Stimulated activated CD4-positive, alpha-beta T cell treated with anti-CD3 and anti-CD28 coated beads, Interleukin-4, amount 100 ng/mL, for 4 hours (primary cell): ENCODE measurements around the gene EHD1.

Experiments used
- DNase-seq, 2 experiments: peaks; one replicate each; pipeline ENCODE4 v3.0.0-alpha.2; 2020

EHD1 gene

DNA sequence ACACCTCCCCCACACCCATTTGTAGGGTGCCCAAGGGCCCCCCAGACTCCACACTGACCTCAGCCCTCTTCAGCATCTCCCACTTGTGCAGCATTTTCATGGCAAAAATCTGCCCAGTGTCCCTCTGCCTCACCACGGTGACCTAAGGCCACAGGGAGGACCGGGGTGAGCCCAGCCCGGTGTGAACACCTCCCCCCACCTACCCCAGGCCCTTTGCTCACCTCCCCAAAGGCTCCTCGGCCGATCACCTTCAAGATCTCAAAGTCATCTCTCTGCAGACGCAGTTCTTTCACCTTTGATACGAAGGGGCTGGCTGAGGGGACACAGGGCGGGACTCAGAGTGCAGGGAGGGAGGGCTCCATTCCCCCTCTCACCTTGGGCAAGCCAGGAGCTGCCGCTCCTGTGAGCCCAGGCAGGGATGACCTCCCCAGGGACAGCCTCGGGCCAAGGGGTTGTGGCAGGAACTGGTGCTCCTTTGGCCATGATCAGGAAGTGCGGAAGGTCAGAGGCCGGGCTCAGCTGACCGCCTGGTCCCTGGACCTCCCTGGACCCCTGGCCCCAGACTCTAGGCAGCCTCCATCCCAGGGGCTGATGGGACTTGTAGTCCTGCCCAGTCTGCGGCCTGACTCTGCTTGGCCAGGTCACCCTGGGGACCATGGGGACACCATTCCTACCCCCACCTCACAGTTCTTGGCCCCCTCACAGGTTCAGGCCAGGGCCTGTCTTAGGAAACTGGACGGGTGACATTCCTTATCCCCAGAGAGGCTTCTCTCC is 36.6 kb downstream of the EHD1 start:
- no peak for DNase-seq

DNA sequence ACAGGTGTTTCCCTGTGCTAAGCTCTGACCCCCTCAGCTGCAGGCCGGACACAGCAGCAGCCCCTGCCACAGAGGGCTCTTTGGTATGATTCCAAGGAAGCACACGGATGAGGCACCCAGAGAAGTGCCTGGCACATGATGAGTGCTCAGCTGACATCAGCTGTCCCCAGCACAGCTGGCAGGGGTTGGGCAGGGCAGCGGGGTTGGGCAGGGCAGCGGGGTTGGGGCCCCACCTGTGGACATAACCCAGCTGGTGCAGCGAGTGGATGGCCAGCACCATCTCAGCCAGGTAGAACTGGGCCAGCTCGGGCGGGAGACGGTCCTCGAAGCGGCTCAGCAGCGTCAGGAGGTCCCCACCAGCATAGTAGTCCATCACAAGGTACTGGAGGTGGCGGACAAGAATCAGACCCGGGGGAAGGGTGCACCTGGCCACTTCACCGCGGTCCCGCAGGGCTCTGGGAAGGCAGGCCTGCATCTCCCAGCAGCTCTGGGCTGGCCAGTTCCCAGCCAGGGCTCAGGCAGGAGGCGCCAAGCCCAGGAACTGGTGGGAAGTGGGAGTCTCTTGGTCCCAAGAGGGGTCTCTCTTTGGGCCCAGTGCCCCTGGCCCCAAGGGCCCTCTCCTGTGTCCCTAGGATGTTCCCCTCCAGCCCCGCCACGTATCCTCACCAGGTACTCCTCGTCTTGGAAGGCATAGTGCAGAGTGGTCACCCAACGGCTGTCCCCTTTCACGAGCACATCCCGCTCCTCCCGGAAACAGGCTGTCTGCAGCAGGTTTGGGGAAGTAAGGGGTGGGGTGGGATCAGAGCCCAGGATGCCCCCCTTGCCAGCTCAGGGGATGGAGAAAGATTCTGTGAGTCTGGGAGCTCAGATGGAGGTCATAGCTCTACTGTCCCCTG is 38.3 kb downstream of the EHD1 start:
- DNase-seq, result no peak

DNA sequence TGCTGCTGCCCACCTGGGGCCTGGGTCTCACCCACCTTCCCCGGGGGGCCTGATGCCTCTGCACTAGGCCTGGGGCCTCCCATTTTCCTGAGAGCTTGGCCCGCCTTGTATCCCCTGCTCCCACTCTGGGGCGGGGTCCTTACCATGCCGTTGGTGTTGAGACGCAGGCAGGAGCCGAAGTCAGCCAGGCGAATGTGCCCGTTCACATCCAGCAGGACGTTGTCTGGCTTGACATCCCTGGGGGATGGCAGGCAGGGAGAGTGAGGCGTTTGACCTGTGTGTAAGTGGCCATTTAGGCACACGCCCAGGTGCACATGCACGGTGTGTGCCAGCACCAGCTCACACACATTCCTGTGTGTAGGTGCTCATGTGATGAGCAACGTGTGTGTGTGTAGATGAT is 39.1 kb downstream of the EHD1 start:
- DNase-seq, result no peak

DNA sequence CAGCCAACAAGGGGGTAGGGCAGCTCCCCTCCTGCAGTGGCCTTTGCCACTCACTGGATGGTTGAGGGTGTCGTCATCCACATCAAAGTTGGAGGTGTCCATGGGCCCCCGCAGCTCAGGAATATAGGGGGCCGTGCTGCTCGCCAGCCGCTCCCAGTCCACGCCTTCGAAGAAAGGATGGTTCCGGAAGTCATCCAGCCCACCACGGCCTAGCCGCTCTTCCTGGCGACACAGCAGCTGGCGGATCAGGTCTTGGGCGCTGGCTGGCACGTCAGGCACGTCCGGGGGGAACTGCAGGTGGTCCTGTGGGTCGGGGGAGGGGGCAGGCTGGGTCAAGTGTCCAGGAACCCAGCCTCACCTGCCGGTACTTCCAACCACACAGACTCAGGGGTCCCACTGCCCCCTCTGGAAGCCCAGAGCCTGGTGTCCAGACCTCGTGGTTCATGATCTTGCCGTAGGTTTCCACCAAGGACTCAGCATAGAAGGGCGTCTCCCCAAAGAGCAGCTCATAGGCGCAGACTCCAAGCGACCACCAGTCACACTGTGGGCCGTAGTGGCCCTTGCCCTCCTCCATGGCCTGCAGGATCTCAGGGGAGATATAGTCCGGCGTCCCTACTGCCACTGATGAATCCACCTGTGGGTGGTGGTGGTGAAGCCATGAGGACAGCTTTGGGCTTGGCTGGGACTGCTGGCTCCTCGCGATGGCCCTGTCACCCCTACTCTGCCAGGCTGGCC is 39.7 kb downstream of the EHD1 start:
- DNase-seq, result no peak

DNA sequence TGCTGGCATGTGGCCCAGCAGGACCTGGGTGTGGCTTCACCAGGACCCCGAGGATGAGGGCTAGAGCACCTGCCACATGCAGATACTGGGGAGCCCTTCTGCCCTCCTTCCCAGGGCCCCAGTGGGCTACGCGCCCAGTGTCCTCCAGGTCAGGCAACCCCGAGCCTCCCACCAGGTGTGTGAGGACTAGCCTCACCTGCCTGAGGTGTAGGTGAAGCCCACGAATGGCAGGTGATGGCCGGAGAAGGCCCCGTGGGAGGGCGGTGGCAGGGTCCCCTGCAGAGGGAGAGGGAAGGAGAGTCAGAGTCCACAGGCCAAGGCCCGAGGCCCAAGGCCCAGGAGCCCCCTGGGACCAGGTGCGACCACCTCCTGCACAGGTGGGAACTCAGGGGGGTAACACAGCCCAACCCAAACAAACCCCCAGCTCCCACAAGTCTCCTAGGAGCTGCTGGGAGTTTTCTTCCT is 40.5 kb downstream of the EHD1 start:
- no peak for DNase-seq

DNA sequence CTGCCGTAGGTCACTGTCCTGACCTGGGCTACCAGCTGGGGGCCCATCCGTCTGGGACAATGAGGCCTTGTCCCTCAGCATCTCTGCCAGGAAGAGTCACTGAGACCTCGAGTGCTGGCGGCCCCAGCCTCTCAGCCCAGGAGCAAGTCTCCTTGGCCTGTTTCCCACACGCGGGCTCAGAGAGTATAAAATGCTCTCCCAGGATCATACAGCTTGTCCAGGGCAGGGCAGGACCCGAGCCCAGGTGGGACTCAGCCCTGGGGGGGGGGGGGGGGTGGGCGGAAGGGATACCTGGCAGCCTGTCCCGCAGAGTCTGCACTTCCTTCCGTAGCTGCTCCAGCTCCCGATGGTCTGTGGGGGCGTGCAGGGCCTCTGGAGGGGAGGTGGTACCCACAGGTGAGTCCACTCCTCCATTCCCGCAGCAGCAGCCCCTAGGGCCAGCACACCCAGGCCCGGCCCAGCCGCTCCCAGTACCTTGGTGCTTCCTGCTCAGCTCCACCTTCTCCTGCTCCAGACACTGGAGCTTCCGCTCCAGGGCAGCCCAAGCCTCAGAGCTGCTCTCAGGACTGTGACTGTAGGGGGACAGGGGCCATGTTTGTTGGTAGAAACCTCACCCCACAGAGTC is 41.9 kb downstream of the EHD1 start:
- no peak for DNase-seq

DNA sequence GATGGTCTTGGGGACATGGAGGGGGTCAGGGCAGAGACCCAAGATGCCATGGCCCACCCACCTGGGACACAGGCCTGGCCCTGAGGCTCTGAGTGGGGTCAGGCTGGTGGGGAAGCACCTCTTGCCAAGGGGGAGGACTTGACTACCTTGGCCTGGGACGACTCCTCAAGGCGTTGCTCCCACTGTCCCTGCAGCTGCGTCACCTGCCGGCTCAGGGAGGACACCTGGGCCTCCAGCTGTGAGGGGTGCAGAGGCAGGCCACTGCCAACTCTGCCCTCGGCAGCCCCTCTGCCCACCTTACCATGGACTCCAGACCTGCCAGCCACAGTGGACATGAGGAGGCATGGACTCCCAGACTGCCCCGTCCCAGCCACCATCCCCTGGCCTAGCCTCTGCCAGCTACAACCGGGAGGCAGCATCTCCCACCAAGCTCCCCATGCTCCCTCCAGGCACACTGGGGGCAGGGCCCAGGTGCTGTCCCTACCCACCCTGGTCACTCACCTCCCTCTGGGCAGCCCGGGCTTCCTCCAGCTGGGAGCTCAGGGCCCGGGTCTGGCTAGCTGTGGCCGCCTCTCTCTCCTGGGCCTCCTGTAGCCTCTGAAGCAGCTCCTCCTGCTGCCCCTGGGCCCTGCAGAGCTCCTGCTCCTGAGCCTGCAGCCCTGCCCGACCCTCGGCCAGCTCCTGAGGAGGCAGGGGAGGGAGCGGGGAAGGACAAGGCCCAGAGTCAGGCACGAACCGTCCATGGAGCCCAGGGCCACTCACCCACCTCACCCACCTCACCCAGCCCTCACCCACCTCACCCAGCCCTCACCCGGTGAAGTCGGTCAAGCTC is 42.6 kb downstream of the EHD1 start:
- no peak for DNase-seq

DNA sequence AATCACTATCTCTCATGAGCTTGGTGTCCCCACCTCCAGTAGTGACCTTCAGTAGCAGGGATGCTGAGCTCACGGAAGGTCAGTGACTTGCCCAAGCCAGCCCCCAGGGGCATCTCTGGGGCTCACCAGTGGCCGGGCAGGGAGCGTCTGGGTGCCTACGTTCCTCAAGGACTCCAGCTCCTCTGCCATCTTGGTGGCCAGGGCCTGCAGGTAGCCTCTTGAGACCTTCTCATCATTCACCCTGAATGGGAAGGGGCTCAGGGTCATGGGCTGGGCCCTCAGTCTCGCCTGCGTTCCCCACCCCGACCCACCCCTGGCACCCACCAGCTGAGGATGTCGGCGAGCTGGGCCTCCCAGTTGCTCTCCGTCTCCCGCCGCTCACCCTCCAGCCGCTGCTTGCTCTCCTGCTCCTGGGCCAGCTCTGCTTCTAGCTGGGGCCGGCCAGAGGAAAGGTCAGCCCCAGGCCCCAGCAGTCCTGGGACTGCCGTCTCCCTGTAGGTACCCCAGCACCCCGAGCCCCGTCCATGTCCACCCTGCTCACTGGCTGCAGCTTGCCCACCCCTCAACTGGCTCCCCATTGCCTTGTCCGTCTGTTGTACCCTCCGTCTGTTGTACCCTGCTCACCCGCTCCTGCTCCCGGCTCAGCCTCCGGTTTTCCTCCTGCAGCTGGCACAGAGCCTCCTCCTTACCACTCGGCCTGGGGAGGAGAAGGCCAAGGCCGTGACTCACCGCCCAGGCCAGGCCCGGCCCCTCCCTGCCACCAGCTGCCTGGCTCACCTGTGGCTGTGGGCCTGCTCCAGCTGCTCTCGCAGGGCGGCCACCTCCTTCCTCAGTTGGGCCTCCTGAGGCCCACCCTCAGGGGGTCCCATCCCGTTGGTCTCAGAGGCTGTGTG is 43.5 kb downstream of the EHD1 start:
- DNase-seq, result no peak

DNA sequence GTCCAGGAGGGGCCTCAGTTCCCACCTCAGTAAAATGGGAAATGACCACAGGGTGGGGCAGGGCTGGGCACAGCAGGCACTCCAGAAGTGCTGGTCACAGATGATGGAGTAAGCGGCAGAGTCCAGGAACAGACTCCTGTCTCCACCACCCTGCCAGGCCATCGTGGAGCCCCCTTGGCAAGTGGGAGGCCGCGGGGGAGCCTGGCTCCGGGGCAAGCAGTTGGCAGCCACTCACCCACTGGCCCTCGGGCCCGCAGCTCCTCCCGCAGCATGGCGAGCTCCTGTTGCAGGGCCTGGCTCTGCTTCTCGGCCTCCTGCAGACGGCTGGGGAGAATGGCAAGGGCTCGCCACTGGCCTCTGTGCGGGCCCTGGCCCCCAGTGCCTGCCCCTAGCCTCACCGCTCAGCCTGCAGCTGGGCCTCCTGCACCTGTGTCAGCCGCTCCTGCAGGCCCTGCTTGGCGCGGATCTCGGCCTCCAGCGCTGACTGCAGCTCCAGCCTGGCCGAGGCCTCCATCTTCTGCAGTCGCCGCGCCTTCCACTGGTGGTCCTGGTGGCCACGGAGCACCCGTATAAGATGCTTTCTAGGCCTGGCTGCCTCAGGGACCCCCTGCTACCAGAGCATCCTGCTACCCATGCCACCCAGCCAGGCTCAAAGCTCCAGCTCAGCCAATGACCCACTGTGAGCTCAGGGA is 44.2 kb downstream of the EHD1 start:
- no peak for DNase-seq

DNA sequence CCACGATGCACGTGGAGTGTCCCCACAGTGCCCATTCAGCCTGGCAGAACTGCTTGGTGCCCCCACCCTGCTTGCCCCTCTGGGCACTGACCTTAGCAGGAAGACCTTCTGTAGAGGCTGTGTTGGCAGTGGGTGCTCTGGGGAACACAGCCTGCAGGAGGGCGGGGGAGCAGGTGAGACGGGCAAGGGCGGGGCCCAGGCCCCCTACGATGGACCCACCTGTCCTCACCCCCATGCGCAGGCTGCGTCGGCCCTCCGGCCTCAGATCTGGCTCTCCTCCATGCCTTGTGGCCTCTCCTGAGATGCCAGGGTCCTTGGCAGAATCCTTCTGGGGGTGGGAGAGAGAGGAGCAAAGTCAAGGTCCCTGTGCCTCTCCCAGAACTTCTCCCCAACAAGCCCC is 44.9 kb downstream of the EHD1 start:
- no peak for DNase-seq

DNA sequence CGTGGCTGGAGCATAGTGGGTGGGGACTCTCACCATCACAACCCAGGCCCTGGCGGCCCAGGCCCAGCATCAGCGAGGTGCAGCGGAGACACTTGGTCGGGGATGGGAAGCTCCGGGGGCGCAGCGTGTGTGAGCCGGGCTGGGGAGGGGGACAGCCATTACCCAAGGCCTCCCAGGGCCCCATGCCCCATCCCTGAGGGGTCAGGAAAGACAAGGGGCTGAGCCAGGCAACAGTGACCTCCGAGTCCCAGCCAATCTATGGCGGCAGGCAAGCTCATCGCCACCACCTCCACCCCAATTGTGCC is 45.3 kb downstream of the EHD1 start:
- no peak for DNase-seq

DNA sequence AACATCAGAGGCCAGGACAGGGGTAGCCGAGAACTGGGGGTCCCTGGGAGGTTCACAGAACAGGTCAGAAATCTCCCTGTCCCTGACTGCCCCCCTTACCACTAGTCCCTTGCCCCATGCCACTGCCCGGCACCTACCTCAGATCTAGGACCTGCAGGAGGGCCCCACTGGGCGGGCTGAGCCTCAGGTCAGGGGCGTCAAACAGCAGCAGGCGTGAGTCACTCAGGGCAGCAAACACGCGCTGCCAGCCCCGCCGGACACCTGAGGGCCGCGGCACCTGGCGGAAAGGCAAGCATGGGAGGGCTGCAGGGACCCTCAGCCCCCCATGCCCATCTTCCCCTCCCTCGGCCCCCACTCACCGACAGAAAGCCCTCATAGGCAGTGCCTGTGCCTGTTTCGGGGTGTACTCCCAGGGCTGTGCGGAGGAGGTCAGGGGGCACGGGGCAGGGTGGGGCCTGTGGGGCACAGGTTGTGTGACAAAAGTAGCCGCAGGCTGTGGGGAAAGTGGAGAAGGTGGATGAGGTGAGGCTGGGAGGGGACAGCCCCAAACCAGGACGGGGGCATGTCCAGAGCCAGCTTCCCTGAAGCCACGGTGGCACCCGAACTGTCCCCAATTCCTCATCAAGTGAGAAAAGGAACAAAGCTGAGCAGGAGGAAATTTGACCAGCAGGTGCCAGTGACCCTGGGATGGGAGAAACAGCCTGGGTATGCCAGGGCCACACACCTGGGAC is 45.8 kb downstream of the EHD1 start:
- DNase-seq, result no peak

DNA sequence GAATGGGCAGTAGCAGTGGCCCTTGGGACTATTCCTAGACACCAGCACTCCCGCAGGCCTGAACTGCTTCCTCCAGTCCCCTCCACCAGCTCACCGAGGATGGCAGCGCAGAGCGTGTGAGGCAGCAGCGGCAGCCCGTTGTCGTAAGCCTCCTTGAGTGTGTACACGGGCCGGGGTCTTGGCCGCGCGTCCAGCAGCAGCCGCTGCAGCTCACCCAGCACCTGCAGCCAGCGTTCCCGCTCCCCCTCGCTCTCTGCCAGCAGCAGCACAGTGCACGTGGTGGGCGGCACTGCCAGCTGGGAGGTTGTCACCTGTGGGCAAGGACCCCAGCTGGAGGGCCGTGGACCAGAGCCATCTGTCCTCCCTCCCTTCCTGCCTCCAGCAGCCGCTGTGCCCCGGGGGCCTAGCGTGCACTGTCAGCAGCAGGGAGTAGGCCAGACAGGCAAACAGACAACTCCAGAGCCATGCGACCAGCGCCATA is 47.0 kb downstream of the EHD1 start:
- no peak for DNase-seq

DNA sequence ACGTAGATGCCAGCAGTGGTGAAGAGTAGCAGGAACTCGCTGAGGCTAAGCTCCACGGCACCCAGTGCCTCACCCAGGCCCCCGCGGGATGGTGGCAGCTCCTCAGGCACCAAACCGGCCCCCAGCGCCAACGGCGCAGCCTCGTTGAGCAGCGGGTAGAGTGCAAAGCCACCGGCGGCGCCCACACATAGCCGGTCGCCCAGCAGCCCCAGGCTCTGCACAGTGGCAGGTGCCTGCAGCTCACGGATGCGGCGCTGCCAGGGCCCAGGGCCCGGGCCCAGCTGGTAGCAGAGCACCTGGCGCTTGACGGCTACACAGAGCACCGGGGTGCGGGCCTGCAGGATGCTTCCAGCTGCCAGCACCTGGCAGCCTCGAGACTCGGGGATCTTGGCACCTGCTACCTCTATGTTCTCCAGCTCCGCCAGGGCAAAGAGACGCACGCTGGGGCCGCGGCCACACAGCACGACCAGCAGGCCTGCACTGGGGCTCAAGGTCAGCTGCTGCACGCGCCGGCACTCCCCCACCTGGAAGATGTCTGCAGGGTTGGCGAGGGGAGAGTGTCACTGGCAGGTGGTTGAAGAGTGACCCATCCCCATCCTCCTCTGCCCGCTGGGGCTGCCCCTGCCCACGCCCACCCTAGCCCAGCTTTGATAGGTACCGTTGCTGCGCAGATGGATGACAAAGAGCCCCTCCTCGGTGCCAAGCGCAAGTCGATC is 48.7 kb downstream of the EHD1 start:
- DNase-seq, result no peak

DNA sequence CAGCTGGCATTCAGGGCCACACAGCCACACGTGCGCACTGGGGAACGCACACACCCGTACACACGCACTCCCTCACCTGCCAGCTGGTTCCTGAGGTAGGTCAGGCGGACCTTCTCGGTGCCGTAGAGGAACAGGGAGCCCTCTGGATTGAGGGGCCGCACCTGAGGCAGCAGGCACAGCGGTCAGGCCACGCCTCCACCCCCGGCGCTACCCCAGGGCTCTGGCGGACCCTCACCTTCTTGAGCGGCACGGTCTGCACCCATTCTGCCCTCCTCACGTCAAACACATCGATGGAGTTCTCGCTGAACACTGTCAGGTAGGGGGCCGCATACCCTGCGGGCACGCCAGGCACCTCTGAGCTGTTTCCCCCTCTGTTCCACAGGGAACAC is 51.0 kb downstream of the EHD1 start:
- no peak for DNase-seq

DNA sequence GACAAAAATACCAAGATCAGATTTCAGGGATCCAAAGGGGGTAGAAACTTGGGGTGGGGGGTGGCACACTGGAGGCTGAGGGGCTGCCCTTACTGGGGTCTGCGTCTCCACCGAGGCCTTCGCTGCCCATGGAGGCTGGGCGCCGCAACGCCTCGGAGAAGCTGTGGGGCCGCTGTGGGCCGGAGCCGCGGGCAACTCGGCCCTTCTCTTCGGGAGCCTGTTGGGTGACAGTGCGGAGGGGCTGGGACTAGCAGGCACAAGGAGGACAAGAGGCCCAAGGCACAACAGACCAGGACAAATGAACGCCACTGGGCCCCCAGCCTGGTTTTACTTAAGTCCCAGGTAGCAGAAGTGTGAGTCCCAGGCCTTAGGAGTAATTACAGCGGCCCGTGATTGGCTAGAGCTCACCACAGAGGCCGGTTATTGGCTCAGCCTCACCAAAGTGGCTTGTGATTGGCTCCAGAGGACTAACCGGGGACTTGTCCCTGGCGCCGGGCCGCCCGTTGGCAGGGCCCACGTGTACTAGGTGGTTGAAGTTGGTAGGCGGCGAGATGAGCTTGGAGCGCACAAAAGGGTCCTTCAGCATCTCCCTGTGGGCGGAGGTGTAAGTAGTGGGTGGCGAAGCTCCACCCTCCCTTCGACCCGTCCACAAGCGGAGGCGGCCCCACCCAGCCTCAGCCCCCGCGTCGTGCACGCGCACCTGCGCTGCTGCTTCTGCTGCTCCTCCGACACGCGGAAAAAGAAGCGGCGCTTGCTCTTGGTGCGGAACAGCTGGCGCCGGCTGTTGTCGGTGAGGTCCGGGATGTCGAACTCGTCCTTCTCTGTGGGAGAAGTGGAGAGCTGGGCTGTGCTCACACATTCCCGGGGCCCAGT is 51.6 kb downstream of the EHD1 start:
- no peak for DNase-seq

DNA sequence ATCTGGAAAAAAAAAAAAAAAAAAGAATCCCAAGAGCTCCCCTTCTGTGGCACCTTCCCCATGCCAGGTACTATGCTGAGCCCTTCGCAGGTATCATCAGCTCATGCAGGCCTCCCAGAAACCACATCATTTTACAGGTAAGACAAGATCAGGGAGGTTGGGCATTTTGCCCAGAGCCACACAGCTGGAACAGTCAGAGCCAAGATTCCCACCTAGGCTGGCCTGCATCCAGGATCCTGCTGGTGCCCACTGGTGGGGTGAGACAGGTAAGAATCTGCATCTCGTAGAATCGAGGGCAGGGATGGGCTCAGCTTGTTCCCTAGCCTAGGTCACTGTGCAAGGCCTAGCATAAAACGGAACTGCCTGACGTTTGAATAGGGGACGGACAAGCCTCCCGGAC is 52.4 kb downstream of the EHD1 start:
- DNase-seq, result no peak

DNA sequence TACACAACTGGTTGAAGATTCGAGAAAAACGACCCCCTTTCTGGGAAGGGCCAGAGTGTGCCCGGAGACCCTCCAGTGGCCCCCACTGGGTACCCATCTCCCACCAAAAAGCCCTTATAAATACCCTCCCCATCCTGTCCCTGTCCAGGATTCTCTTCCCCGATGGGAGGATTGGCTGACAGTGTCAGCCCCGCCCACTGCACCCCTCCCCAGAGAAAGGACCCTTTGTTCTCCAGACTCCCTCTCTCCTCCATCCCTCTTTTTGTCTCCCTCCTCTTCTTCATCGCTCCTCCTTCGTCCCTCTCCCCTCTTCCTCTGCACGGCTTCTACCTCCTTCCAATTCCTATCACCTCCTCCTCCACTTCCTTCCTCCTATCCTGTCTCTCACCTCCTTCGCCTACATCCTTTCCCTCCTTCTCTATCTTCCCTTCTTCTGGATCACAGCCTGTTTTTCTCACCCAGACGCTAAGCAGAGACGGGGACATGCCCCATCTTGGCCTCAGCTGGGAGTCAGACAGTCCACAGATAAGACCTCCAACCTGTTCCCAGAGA is 54.8 kb downstream of the EHD1 start:
- no peak for DNase-seq
